K562 (cell line): Measurements from ENCODE around the gene EPHX1. TPM values are rescaled to one million over a fixed set of nuclear protein-coding genes. Genes with fewer than 3 reads are reported as not detected.

Experiments used
- ATAC-seq: fragments of 200-7000 bp; cut with Tn5 transposase; 3 replicates; pipeline ENCODE4 v1.9.1; 2020; ENCODE audit warnings: moderate library complexity
- BruUV-seq: library from RNA; stranded (reverse); fragments of 400-500 nt; replicated peaks from 2 replicates; lab custom pipeline; 2021; lab: Mats Ljungman, UMichigan
- CTCF ChIA-PET: fragments of 300-600 bp; formaldehyde crosslinking; extraction: SDS; loops from one replicate; lab custom pipeline; 2021; ENCODE audit warnings: low intra/inter-chr PET ratio; lab: Yijun Ruan, JAX
- POLR2A ChIA-PET: fragments of 300-600, 350-650 bp; sonication (Branson Sonifier 250); formaldehyde crosslinking; extraction: SDS; loops from one replicate; lab custom pipeline; 2021; ENCODE audit warnings: antibody characterized with exemption, inconsistent platforms; lab: Yijun Ruan, JAX
- DNase-seq, 4 experiments: peaks; one replicate each; pipeline versions ENCODE4 v3.0.0 to v3.0.0-alpha.2; 2011 to 2018; ENCODE audit warnings: low spot score in 3 of 4, mixed read lengths in 3 of 4; ENCODE audit errors: extremely low read depth in 1 of 4
- FAIRE-seq: peaks from 2 replicates; lab custom pipeline; 2011; peaks lifted over from hg19 to GRCh38; lab: Jason Lieb, UNC
- H2AFZ ChIP-seq: 2 replicates; pipeline ENCODE4 v1.6.0; 2011; ENCODE audit warnings: low read depth, low read length, control low read depth, inconsistent platforms
- H3K27ac ChIP-seq: fragments of 200-600 bp; 3 replicates; pipeline ENCODE4 v1.8.0; 2011; ENCODE audit warnings: low read depth, mild to moderate bottlenecking, control low read depth, inconsistent platforms, low read length, moderate library complexity, mixed read lengths; ENCODE audit errors: extremely low read depth
- H3K27me3 ChIP-seq, 2 experiments: fragments of 300-600 bp in 1 of 2; 2 replicates in 1 of 2; 3 replicates in 1 of 2; pipeline versions ENCODE4 v1.6.0 to v1.8.0; 2011; ENCODE audit warnings: inconsistent platforms in 2 of 2, low read length in 2 of 2, mild to moderate bottlenecking in 1 of 2, mixed read lengths in 1 of 2, moderate library complexity in 1 of 2; ENCODE audit not compliant: control insufficient read depth in 2 of 2, insufficient read depth in 2 of 2
- H3K36me3 ChIP-seq: fragments of 300-600 bp; 3 replicates; pipeline ENCODE4 v1.8.0; 2011; ENCODE audit warnings: mild to moderate bottlenecking, low read length, inconsistent platforms; ENCODE audit not compliant: control insufficient read depth, insufficient read depth
- H3K4me1 ChIP-seq, 2 experiments: fragments of 200-600 bp in 1 of 2; replicated peaks in 1 of 2; 2 replicates in 1 of 2; 3 replicates in 1 of 2; pipeline versions ENCODE4 v1.5.1 to v1.8.0; 2011; ENCODE audit warnings: inconsistent platforms in 2 of 2, low read length in 2 of 2, mild to moderate bottlenecking in 1 of 2, mixed read lengths in 1 of 2, moderate library complexity in 1 of 2; ENCODE audit not compliant: control insufficient read depth in 2 of 2, insufficient read depth in 2 of 2
- H3K4me2 ChIP-seq: 2 replicates; pipeline ENCODE4 v1.6.1; 2011; ENCODE audit warnings: low read length, control low read depth, inconsistent platforms, mixed read lengths; ENCODE audit not compliant: insufficient read depth
- H3K4me3 ChIP-seq: fragments of 200-600 bp; sonication (generic), shearing (Covaris generic); 2 replicates; pipeline ENCODE4 v1.5.1; 2016; ENCODE audit warnings: control low read depth, inconsistent platforms
- H3K79me2 ChIP-seq: fragments of 200-600 bp; 3 replicates; pipeline ENCODE4 v1.8.0; 2011; ENCODE audit warnings: low read length, inconsistent platforms; ENCODE audit not compliant: control insufficient read depth, insufficient read depth
- H3K9ac ChIP-seq, 2 experiments: 2 replicates each; pipeline versions ENCODE4 v1.6.0 to v1.6.1; 2011; ENCODE audit warnings: low read depth in 2 of 2, low read length in 2 of 2, control low read depth in 1 of 2, inconsistent platforms in 1 of 2, mild to moderate bottlenecking in 1 of 2, mixed read lengths in 1 of 2; ENCODE audit not compliant: insufficient read depth in 1 of 2
- H3K9me1 ChIP-seq: one replicate; pipeline ENCODE4 v1.6.0; 2011; ENCODE audit warnings: inconsistent platforms, mild to moderate bottlenecking, low read length, moderate library complexity; ENCODE audit not compliant: control insufficient read depth, insufficient read depth
- H3K9me3 ChIP-seq: replicated peaks from 2 replicates; pipeline ENCODE4 v1.5.1; 2011; ENCODE audit warnings: low read depth, low read length, inconsistent platforms; ENCODE audit not compliant: control insufficient read depth, insufficient read depth
- H4K20me1 ChIP-seq: replicated peaks from 2 replicates; pipeline ENCODE4 v1.6.1; 2011; ENCODE audit warnings: low read length, inconsistent platforms, mixed read lengths; ENCODE audit not compliant: control insufficient read depth, insufficient read depth
- IRF1 ChIP-seq: sonication (generic); formaldehyde crosslinking; IDR thresholded peaks from 2 replicates; pipeline ENCODE4 v1.8.0; 2022; ENCODE audit warnings: missing genetic modification reagents, mild to moderate bottlenecking, borderline replicate concordance
- PRPF4 ChIP-seq: fragments of 200-400 bp; formaldehyde crosslinking; IDR thresholded peaks from one replicate; pipeline ENCODE4 v1.6.1; 2017; ENCODE audit warnings: low read length, low read depth, mild to moderate bottlenecking; ENCODE audit not compliant: insufficient read depth, poor library complexity, severe bottlenecking
- ZBTB40 ChIP-seq, 2 experiments: fragments of 450-650 bp in 1 of 2; sonication (generic) in 1 of 2; formaldehyde crosslinking in 1 of 2; IDR thresholded peaks; 2 replicates each; pipeline versions ENCODE4 v1.7.1 to v1.9.0; 2016 to 2022; ENCODE audit warnings: inconsistent platforms in 1 of 2, mild to moderate bottlenecking in 1 of 2, missing genetic modification reagents in 1 of 2
- WGBS: fragments of 100-300 bp; shearing (Covaris generic); methylation state at CpG from one replicate; pipeline ENCODE4 v1.1.6; 2016; ENCODE audit warnings: low coverage, mixed read lengths; ENCODE audit not compliant: insufficient coverage; ENCODE audit errors: missing lambda C conversion rate; 5-methylcytosine and 5-hydroxymethylcytosine counted together
- in situ Hi-C: fragments of 300-500 bp; cut with MboI; formaldehyde crosslinking; loops from 4 replicates; pipeline ENCODE4 v1.15.0; 2018; ENCODE audit warnings: inconsistent platforms, mixed read lengths
- intact Hi-C: fragments of 100-400 bp; cut with micrococcal nuclease; formaldehyde crosslinking; loops from 2 replicates; pipeline ENCODE4 v1.14.2; 2022
- polyA plus RNA-seq, 8 experiments: library from polyadenylated mRNA; depleted of rRNA in 4 of 8; stranded (reverse) in 5 of 8; unstranded in 3 of 8; fragments of >200 nt; fragmentation: Nextera tagmentation in 2 of 8; fragmentation: Illumina TruSeq in 1 of 8; extraction: Ambion mirVana in 2 of 8; extraction: Trizol in 1 of 8; gene quantifications; 2 replicates each; pipeline versions ENCODE4 v1.2.1 to v1.2.3, GENCODE V29; 2011 to 2014; ENCODE audit warnings: inconsistent platforms in 1 of 8, missing spikeins in 1 of 8
- total RNA-seq, 7 experiments: library from RNA; depleted of rRNA in 6 of 7; stranded (reverse); fragments of >200 nt in 6 of 7; fragmentation: Illumina TruSeq in 2 of 7; extraction: Trizol in 2 of 7; gene quantifications; 2 replicates each; pipeline versions ENCODE4 v1.2.1 to v1.2.3, GENCODE V29; 2011 to 2021; ENCODE audit warnings: low replicate concordance in 1 of 7

Gene EPHX1
- total and polyA plus RNA-seq, 9 of the 15 experiments (the other 6 are each of a cell fraction or from before 2014, with no cell fraction given) = 0.21 to 27.0 (median 6.7) TPM

- no peak for TF ChIP-seq IRF1 (CRISPR knock-in tag)
Observed at GRCh38 chr1:225828706-225829345, 18.9 kb downstream of the EPHX1 start (continued).

GRCh38 chr1:225830841-225831240 is 20.9 kb downstream of the EPHX1 start:
- Histone ChIP-seq H4K20me1 (no peaks in the 10 kb centered on the region; the same call in 1 of the 2 replicates), H3K79me2 (no peaks in the 10 kb centered on the region), H2AFZ (no peak overlapping the region), H3K36me3 (0 out of 3 replicates have a peak, but pooled peaks cover 2% of the 10 kb centered on the region), H3K9me1 (no peaks in the 10 kb centered on the region), H3K27ac (no peak overlapping the region), H3K4me1 (peaks cover 14 to 17% of the 10 kb centered on the region in 2 experiments; a peak in 4 of 5 replicates), H3K9ac (no peak overlapping the region), H3K27me3 (no peaks in the 10 kb centered on the region), H3K9me3 (no peaks in the 10 kb centered on the region), H3K4me3 (no peak overlapping the region), H3K4me2 (no peak overlapping the region)
- intact Hi-C loops = no loop called here
- in situ Hi-C loops = no loop called here
- ChIA-PET CTCF (no interaction called here), POLR2A (no interaction called here)
- ATAC-seq (no peak), FAIRE-seq (no peak), DNase-seq (no peak)
- TF ChIP-seq ZBTB40 (IDR thresholded peaks at IDR 0.05) (peak; percentile 87), ZBTB40 (CRISPR knock-in tag; IDR thresholded peaks at IDR 0.05) (no peak; the same call in 1 of the 2 replicates), PRPF4 (no peak)
- 80% methylated on average over 6 of the region's 6 CpGs for WGBS
- no TSS peak for BruUV-seq
